SK-N-SH (cell line): ENCODE results near the gene MCF2L. TPM values are rescaled to one million over a fixed set of nuclear protein-coding genes. Genes with fewer than 3 reads are reported as not detected.
"Not testable (repeated sequence)": the region's sequence is repeated elsewhere in the genome, so short reads cannot be mapped to it uniquely, and the experiment has no call there.

ENCODE experiments used
- CTCF ChIA-PET: fragments of 300-600, 350-600 bp; formaldehyde crosslinking; extraction: SDS; loops from one replicate; lab custom pipeline; 2021; lab: Yijun Ruan, JAX
- POLR2A ChIA-PET: fragments of 350-600 bp; sonication (Branson Sonifier 250); formaldehyde crosslinking; extraction: SDS; loops from one replicate; lab custom pipeline; 2020; ENCODE audit warnings: antibody characterized with exemption, inconsistent platforms; lab: Yijun Ruan, JAX
- DNase-seq: peaks from one replicate; pipeline ENCODE4 v3.0.0; 2012
- H2AFZ ChIP-seq: fragments of 200-600 bp; sonication (generic); 2 replicates; pipeline ENCODE4 v1.8.1; 2016; ENCODE audit warnings: antibody characterized with exemption, mild to moderate bottlenecking, low read depth
- H3F3A ChIP-seq: fragments of 200-600 bp; sonication (generic); replicated peaks from 2 replicates; pipeline ENCODE3; 2016; ENCODE audit warnings: antibody characterized with exemption, mild to moderate bottlenecking; ENCODE audit not compliant: insufficient read depth
- H3K27ac ChIP-seq, 2 experiments: fragments of 200-500 bp in 1 of 2; fragments of 200-600 bp in 1 of 2; sonication (Bioruptor generic) in 1 of 2; sonication (generic), shearing (Covaris generic) in 1 of 2; 2 replicates each; pipeline versions ENCODE4 v1.5.1 to v1.6.1; 2014 to 2016; ENCODE audit warnings: low read depth in 2 of 2, inconsistent platforms in 1 of 2, low read length in 1 of 2, mild to moderate bottlenecking in 1 of 2, mixed read lengths in 1 of 2
- H3K27me3 ChIP-seq: fragments of 200-600 bp; sonication (generic), shearing (Covaris generic); 2 replicates; pipeline ENCODE4 v1.6.1; 2016; ENCODE audit warnings: mixed run types; ENCODE audit not compliant: insufficient read depth
- H3K36me3 ChIP-seq, 2 experiments: fragments of 200-500 bp in 1 of 2; fragments of 200-600 bp in 1 of 2; sonication (Bioruptor generic) in 1 of 2; sonication (generic) in 1 of 2; replicated peaks in 1 of 2; 2 replicates each; pipeline versions ENCODE3 to v1.5.1; 2014 to 2016; ENCODE audit warnings: low read length in 1 of 2, mild to moderate bottlenecking in 1 of 2; ENCODE audit not compliant: insufficient read depth in 2 of 2, control insufficient read depth in 1 of 2
- H3K4me1 ChIP-seq, 2 experiments: fragments of 200-500 bp in 1 of 2; fragments of 200-600 bp in 1 of 2; sonication (Bioruptor generic) in 1 of 2; sonication (generic), shearing (Covaris generic) in 1 of 2; 2 replicates each; pipeline versions ENCODE4 v1.5.1 to v1.6.1; 2014 to 2016; ENCODE audit warnings: low read depth in 1 of 2, low read length in 1 of 2, mixed run types in 1 of 2; ENCODE audit not compliant: insufficient read depth in 2 of 2, control insufficient read depth in 1 of 2
- H3K4me2 ChIP-seq: fragments of 200-600 bp; sonication (generic), shearing (Covaris generic); 2 replicates; pipeline ENCODE4 v1.6.1; 2017; ENCODE audit warnings: mixed run types
- H3K4me3 ChIP-seq, 2 experiments: fragments of 200-500 bp in 1 of 2; fragments of 200-600 bp in 1 of 2; sonication (Bioruptor generic) in 1 of 2; sonication (generic), shearing (Covaris generic) in 1 of 2; 2 replicates each; pipeline versions ENCODE4 v1.5.1 to v1.8.1; 2014 to 2016; ENCODE audit warnings: low read depth in 2 of 2, inconsistent platforms in 1 of 2, low read length in 1 of 2, mild to moderate bottlenecking in 1 of 2, mixed read lengths in 1 of 2, moderate library complexity in 1 of 2
- H3K79me2 ChIP-seq: fragments of 200-600 bp; sonication (generic); 2 replicates; pipeline ENCODE4 v1.8.1; 2017; ENCODE audit warnings: mild to moderate bottlenecking; ENCODE audit not compliant: insufficient read depth
- H3K9ac ChIP-seq: fragments of 200-600 bp; sonication (generic); 2 replicates; pipeline ENCODE4 v1.6.1; 2017; ENCODE audit warnings: mixed run types
- H3K9me2 ChIP-seq: fragments of 200-600 bp; sonication (generic); 2 replicates; pipeline ENCODE4 v1.6.1; 2017; ENCODE audit warnings: mixed run types
- H3K9me3 ChIP-seq: fragments of 200-600 bp; sonication (generic); 2 replicates; pipeline ENCODE4 v1.6.1; 2017; ENCODE audit warnings: mixed run types, mild to moderate bottlenecking, moderate library complexity
- H4K20me1 ChIP-seq: fragments of 200-600 bp; sonication (generic); 2 replicates; pipeline ENCODE4 v1.6.1; 2017; ENCODE audit warnings: mild to moderate bottlenecking, mixed run types; ENCODE audit not compliant: insufficient read depth
- CHD2 ChIP-seq: fragments of 150-350 bp; IDR thresholded peaks from 2 replicates; pipeline ENCODE4 v1.6.1; 2018; ENCODE audit warnings: low read length; ENCODE audit not compliant: partially characterized antibody
- EP300 ChIP-seq, 2 experiments: IDR thresholded peaks; 2 replicates each; pipeline versions ENCODE4 v1.4.0 to v1.6.1; 2012; ENCODE audit warnings: borderline replicate concordance in 1 of 2, low read depth in 1 of 2, low read length in 1 of 2
- FOXJ3 ChIP-seq: sonication (generic); formaldehyde crosslinking; IDR thresholded peaks from 2 replicates; pipeline ENCODE4 v1.5.1; 2020; ENCODE audit warnings: mild to moderate bottlenecking, missing genetic modification reagents
- GATA2 ChIP-seq: sonication (generic); formaldehyde crosslinking; IDR thresholded peaks from 2 replicates; pipeline ENCODE4 v1.5.0; 2020; ENCODE audit warnings: mild to moderate bottlenecking, missing genetic modification reagents
- MXI1 ChIP-seq: IDR thresholded peaks from 2 replicates; pipeline ENCODE4 v1.6.1; 2012; ENCODE audit warnings: mild to moderate bottlenecking, low read depth, low read length, improper control_type of control experiment
- NFIC ChIP-seq: IDR thresholded peaks from 2 replicates; pipeline ENCODE4 v1.4.0; 2012; ENCODE audit warnings: borderline replicate concordance
- RAD21 ChIP-seq: IDR thresholded peaks from 2 replicates; pipeline ENCODE4 v1.6.1; 2012; ENCODE audit warnings: mild to moderate bottlenecking, low read length
- RCOR1 ChIP-seq: fragments of 150-350 bp; IDR thresholded peaks from 2 replicates; pipeline ENCODE4 v1.6.1; 2017; ENCODE audit warnings: antibody characterized with exemption, low read length
- RFX5 ChIP-seq: IDR thresholded peaks from 2 replicates; pipeline ENCODE4 v1.6.1; 2012; ENCODE audit warnings: mild to moderate bottlenecking, improper control_type of control experiment, low read length
- RXRA ChIP-seq: IDR thresholded peaks from 2 replicates; pipeline ENCODE4 v1.4.0; 2012; ENCODE audit warnings: low read depth, mild to moderate bottlenecking, borderline replicate concordance
- SMC3 ChIP-seq: IDR thresholded peaks from 2 replicates; pipeline ENCODE4 v1.6.1; 2012; ENCODE audit warnings: low read depth, low read length, improper control_type of control experiment
- WGBS: methylation state at CpG from one replicate; pipeline ENCODE4 v1.1.6; 2017; ENCODE audit warnings: low lambda C conversion rate; 5-methylcytosine and 5-hydroxymethylcytosine counted together
- polyA plus RNA-seq, 3 experiments: library from polyadenylated mRNA; depleted of rRNA; stranded (reverse); fragments of >200 nt; gene quantifications; 2 replicates each; pipeline ENCODE4 v1.2.3, GENCODE V29; 2012
- TF ChIP-seq, protein P1 (sequence below): IDR thresholded peaks from 2 replicates; pipeline ENCODE4 v1.4.0; 2012; ENCODE audit warnings: low read depth
- TF ChIP-seq, protein P2 (sequence below): fragments of 150-350 bp; IDR thresholded peaks from 2 replicates; pipeline ENCODE4 v1.6.1; 2017; ENCODE audit warnings: antibody characterized with exemption, low read length, low read depth, borderline replicate concordance
- TF ChIP-seq, protein P3 (sequence below): IDR thresholded peaks from 2 replicates; pipeline ENCODE4; 2012
- TF ChIP-seq, protein P4 (sequence below): fragments of 200-600 bp; sonication (generic); IDR thresholded peaks from 2 replicates; pipeline ENCODE4 v1.6.1; 2017; ENCODE audit warnings: antibody characterized with exemption, mild to moderate bottlenecking, moderate library complexity
- TF ChIP-seq, protein P5 (sequence below): fragments of 150-350 bp; IDR thresholded peaks from 2 replicates; pipeline ENCODE4 v1.6.1; 2016; ENCODE audit warnings: mild to moderate bottlenecking, low read depth, low read length

MCF2L gene
- polyA plus RNA-seq, 1 of the 3 experiments (the other 2 are of a cell fraction) = 0.56 TPM

DNA sequence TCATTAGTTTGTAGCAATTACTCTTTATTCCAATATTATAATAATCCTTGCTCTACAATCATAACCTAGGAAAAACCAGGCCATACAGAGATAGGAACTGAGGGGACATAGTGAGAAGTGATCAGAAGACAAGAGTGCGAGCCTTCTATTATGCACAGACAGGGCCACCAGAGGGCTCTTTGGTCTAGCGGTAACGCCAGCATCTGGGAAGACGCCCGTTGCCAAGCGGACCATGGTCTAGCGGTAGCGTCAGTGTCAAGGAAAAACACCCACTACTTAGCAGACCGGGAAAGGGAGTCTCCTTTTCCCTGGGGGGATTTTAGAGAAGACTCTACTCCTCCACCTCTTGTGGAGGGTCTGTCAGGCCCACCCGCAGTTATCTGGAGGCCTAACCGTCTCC lies 27.2 kb upstream of the MCF2L start:
- not testable (repeated sequence) for H3K27me3 ChIP-seq, H3K27ac ChIP-seq, H3K4me3 ChIP-seq, H3K79me2 ChIP-seq, H3K4me2 ChIP-seq, H3K9ac ChIP-seq, H3K36me3 ChIP-seq, DNase-seq, H3K9me2 ChIP-seq, H3F3A ChIP-seq, H4K20me1 ChIP-seq, H2AFZ ChIP-seq, H3K9me3 ChIP-seq
- 70% methylated on average over 5 of the region's 11 CpGs for WGBS
- CTCF ChIA-PET = interaction anchor here (0.7 to 11.4 kb wide), 14 partner anchors 8 to 422 kb away, joined by 3 to 150 read pairs (median 8); partner anchors contain the start of genes GRTP1 and MCF2L
- peaks cover 0 to 27% of the 10 kb centered on the region in 2 experiments; a peak in 2 of 4 replicates for H3K4me1 ChIP-seq
- POLR2A ChIA-PET = interaction anchor here (1.7 kb wide), 1 partner anchor 60 kb away, joined by 9 read pairs; no protein-coding TSS in a partner anchor
- TF ChIP-seq RAD21 = peak; percentile 14; the same call in 1 of the 2 replicates

DNA sequence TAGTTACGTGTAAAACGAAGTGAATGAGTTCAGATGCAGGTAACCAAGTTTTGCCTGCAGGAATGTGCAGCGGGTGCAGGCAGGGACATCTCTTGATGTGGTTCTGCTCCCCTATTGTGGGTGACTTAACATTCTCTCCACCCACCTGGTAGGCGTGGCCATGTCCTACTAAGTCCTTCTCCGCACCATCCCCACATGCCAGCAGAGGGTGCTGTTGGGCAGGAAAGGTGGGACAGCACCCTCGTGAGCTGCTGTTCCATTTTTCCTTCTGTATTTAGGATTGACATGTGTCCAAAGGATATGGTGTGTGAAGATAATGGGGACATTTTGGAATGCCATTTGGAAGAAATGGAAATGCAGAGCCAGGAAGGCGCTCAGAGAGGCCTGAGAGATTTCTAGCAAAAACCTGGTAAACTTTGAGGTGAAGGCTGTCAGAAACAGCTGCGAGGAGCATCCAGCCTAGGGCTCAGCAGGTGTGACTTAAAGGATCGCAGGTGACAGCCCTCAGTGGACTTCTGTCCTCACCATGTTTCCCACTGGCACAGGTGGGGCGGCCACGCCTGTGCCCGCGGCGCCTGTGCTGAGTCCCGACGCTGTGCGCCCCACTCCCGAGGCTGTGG lies 26.2 kb upstream of the MCF2L start:
- peak; percentile 99 for TF ChIP-seq RAD21
- TF ChIP-seq EP300 (IDR thresholded peaks at IDR 0.05; ENCODE audit: borderline replicate concordance in 1 of 2, low read depth in 1 of 2, low read length in 1 of 2) = peak in 1 of 2 experiments; percentile 48; a peak in 1 of 4 replicates
- TF ChIP-seq, protein P1, sequence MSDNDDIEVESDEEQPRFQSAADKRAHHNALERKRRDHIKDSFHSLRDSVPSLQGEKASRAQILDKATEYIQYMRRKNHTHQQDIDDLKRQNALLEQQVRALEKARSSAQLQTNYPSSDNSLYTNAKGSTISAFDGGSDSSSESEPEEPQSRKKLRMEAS = peak; percentile 24; the same call in 1 of the 2 replicates
- TF ChIP-seq, protein P2, sequence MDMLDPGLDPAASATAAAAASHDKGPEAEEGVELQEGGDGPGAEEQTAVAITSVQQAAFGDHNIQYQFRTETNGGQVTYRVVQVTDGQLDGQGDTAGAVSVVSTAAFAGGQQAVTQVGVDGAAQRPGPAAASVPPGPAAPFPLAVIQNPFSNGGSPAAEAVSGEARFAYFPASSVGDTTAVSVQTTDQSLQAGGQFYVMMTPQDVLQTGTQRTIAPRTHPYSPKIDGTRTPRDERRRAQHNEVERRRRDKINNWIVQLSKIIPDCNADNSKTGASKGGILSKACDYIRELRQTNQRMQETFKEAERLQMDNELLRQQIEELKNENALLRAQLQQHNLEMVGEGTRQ = no peak
- no peak for TF ChIP-seq RXRA
- peak; percentile 48; the same call in 1 of the 2 replicates for TF ChIP-seq RCOR1
- TF ChIP-seq CHD2 = peak; percentile 66
- TF ChIP-seq RFX5 = peak; percentile 45; the same call in 1 of the 2 replicates
- TF ChIP-seq, protein P3, sequence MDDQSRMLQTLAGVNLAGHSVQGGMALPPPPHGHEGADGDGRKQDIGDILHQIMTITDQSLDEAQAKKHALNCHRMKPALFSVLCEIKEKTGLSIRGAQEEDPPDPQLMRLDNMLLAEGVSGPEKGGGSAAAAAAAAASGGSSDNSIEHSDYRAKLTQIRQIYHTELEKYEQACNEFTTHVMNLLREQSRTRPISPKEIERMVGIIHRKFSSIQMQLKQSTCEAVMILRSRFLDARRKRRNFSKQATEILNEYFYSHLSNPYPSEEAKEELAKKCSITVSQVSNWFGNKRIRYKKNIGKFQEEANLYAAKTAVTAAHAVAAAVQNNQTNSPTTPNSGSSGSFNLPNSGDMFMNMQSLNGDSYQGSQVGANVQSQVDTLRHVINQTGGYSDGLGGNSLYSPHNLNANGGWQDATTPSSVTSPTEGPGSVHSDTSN = 0 out of 2 replicates have a peak, but pooled peaks have one; percentile 40
- TF ChIP-seq, protein P4, sequence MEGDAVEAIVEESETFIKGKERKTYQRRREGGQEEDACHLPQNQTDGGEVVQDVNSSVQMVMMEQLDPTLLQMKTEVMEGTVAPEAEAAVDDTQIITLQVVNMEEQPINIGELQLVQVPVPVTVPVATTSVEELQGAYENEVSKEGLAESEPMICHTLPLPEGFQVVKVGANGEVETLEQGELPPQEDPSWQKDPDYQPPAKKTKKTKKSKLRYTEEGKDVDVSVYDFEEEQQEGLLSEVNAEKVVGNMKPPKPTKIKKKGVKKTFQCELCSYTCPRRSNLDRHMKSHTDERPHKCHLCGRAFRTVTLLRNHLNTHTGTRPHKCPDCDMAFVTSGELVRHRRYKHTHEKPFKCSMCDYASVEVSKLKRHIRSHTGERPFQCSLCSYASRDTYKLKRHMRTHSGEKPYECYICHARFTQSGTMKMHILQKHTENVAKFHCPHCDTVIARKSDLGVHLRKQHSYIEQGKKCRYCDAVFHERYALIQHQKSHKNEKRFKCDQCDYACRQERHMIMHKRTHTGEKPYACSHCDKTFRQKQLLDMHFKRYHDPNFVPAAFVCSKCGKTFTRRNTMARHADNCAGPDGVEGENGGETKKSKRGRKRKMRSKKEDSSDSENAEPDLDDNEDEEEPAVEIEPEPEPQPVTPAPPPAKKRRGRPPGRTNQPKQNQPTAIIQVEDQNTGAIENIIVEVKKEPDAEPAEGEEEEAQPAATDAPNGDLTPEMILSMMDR = peak; percentile 95
- peak; percentile 96 for TF ChIP-seq MXI1
- TF ChIP-seq SMC3 = peak; percentile 94
- no peak for TF ChIP-seq NFIC
- 0 out of 2 replicates have a peak, but pooled peaks have one; percentile 33 for TF ChIP-seq FOXJ3 (CRISPR knock-in tag)
- no peak for TF ChIP-seq GATA2 (CRISPR knock-in tag)
- TF ChIP-seq, protein P5, sequence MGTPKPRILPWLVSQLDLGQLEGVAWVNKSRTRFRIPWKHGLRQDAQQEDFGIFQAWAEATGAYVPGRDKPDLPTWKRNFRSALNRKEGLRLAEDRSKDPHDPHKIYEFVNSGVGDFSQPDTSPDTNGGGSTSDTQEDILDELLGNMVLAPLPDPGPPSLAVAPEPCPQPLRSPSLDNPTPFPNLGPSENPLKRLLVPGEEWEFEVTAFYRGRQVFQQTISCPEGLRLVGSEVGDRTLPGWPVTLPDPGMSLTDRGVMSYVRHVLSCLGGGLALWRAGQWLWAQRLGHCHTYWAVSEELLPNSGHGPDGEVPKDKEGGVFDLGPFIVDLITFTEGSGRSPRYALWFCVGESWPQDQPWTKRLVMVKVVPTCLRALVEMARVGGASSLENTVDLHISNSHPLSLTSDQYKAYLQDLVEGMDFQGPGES = no peak
- no peaks in the 10 kb centered on the region for H4K20me1 ChIP-seq
- peak overlapping the region; percentile 91 for H3K4me2 ChIP-seq
- peaks cover 0 to 27% of the 10 kb centered on the region in 2 experiments; a peak in 2 of 4 replicates for H3K4me1 ChIP-seq
- ChIA-PET POLR2A (interaction anchor here (0.8 to 1.7 kb wide), 4 partner anchors 17 to 87 kb away, joined by 3 to 9 read pairs (median 4); partner anchors contain the start of gene MCF2L), CTCF (interaction anchor here (0.6 to 11.4 kb wide), 50 partner anchors 8 to 724 kb away, joined by 3 to 150 read pairs (median 4); partner anchors contain the start of genes CUL4A, GRK1, GRTP1 and MCF2L)
- DNase-seq = peak; percentile 93
- no peaks in the 10 kb centered on the region; the same call in 1 of the 2 replicates for H3K27me3 ChIP-seq
- peak overlapping the region; percentile 57 to 67 for H3K4me3 ChIP-seq
- H3K9me2 ChIP-seq = no peaks in the 10 kb centered on the region
- H3K9me3 ChIP-seq = no peaks in the 10 kb centered on the region
- H2AFZ ChIP-seq = peak overlapping the region; percentile 89
- no peaks in the 10 kb centered on the region for H3K36me3 ChIP-seq
- no peaks in the 10 kb centered on the region for H3K79me2 ChIP-seq
- H3K9ac ChIP-seq = no peak overlapping the region
- no peak overlapping the region; a peak in 1 of 4 replicates for H3K27ac ChIP-seq
- WGBS = 1% methylated on average over 16 of the region's 18 CpGs
- peaks cover 4% of the 10 kb centered on the region for H3F3A ChIP-seq
